Skin of body (tissue), 2 donors: Measurements from ENCODE around the gene IL1RAPL1. TPM values are rescaled to one million over a fixed set of nuclear protein-coding genes. Genes with fewer than 3 reads are reported as not detected.
"Not testable (repeated sequence)": the region's sequence is repeated elsewhere in the genome, so short reads cannot be mapped to it uniquely, and the experiment has no call there.

Source experiments
- DNase-seq: peaks from one replicate; lab custom pipeline; 2025; lab: John Stamatoyannopoulos, UW
- total RNA-seq: library from RNA; depleted of rRNA; stranded (reverse); fragments of >200 nt; gene quantifications from one replicate; pipeline ENCODE4 v1.2.3, GENCODE V29; 2014

Gene IL1RAPL1
- total RNA-seq, 1 donor from 2014 or later = 3.3 TPM

DNA sequence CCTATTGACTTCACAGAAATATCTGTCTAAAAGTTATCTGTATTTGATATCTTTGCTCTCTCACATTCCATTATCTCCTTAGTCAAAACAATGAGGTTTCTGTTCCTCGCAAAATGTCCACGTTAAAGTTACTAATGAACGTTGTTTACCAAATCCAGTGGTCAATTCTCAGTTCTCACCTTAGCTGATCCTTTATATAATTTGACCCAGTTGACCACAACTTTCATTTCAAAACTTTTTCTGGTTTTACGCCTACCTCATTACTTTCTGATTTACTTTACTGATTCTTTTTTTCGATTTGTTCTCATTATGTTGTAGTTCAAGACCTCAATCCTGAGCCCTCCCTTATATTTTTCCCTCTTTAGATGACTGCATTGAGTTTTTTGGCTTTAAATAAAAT is 186.6 kb downstream of the IL1RAPL1 start:
- no peak for DNase-seq

DNA sequence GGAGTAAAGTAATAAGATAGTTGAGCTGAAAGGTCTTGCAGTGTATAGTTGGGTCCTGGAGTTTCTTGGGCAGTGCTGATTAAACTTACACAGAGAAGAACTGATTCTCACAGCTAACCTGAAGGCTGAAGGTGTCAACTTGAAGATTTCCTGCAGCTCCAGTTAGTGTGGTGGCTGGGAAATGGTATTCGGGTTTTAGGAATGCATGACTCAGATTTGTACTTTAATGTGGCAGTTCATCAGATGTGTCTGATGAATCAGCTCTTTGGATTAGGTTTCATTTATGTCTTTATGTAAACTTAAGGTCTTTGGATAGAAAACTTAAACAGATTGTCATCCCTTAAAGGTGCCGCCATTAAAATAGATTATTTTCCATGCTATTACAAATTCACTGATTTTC is 200.0 kb downstream of the IL1RAPL1 start:
- DNase-seq = no peak

DNA sequence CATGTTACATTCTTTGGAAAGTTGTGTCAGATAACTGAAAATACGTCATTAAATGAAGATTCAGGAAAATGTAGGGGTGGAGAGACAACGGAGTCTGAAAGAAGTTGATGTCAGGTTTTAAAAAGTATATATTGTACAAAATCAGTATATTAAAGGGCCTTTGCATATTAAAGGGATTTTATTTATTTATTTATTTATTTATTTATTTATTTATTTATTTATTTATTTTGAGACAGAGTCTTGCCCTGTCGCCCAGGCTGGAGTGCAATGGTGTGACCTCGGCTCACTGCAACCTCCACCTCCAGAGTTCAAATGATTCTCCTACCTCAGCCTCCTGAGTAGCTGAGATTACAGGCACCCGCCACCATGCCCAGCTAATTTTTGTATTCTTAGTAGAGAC is 213.4 kb downstream of the IL1RAPL1 start:
- DNase-seq = not testable (repeated sequence)

DNA sequence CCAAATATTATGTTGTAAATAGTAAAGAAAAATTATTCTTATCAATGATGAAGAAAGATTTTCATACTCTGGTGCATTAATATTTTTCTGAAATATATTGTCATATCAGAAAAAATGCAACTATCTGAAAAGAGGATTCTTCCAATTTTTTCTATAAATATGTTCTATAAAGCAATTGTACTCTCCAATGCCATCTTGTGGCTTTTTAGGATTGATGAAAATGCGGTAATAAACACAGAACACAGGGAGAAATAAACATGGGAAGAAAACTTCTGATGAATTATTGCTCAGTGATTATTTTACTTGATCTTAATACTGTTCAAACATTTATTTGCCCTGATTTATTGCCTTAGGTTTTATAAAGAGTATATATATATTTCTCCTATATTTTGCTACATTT is 215.4 kb downstream of the IL1RAPL1 start:
- no peak for DNase-seq

DNA sequence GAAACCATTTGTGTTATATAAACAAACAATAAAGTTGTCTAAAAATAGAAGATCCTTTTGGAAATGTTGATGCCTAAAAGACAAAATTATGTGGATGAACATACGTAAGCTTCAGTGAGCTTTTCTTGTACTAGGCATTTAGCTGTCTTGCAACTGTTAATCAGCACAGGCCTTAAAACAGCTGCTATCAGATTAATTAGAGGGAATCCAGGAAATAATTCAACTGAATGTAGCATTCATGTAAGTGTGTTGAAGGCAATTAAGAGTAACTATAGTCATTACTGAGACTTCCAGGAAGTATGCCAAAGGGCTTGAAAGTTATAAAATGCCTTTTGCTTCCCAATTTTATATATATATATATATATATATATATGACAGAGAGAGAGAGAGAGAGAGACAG is 248.7 kb downstream of the IL1RAPL1 start:
- no peak for DNase-seq

DNA sequence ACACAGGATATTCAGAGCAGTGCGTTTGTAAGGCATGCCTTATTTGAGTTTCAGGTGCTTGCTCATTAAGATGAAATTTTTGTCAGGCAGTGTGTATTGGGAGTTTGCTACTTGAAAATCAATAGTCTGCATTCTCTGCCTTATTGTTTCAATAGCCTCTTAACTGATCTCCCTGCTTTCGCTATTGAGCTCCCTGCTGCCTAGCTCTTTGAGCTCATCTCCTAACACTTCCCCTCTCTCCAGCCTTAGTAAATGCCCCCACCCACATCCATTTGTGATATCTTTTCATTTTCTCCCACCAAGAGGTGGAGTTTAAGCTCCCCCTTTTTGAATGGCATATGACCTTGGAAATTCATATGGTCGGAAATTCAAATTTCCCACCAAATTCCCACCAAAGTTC is 256.6 kb downstream of the IL1RAPL1 start:
- DNase-seq = no peak

DNA sequence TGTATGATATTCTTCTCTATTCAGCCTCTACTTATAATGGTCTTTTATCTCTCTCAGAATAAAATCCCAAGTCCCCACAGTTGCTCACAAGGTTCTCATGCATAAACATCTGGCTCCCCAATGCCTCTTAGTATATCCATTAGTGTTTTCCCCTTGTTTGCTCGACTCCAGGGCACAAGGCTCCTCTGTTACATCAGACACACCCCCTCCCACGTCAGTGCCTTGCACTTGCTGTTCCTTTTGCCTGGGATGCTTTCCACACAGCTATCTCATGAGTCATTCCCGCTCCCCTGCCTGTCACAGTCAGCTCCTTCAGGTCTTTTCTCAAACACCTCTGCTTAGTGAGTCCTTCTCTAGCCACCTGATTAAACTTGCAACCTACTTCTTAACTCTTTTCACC is 260.2 kb downstream of the IL1RAPL1 start:
- no peak for DNase-seq

DNA sequence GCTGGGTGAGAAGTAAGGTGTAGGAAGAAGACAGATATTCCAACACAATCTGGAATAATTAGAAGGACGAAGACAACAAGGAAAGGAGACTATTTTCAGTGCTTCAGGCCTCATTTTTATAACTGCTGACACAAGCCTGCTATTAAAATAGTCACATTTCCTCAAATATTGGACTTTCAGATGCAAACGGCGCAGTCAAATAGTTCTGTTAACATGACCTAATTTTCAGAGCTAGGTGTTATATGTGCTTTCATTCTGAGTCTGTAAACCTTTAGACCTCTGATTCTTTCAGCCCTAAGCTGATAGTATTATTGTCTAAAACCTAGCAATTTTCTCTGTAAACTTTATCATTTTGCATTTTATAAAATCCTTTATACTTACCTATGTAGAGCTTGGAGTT is 261.5 kb downstream of the IL1RAPL1 start:
- DNase-seq = no peak

DNA sequence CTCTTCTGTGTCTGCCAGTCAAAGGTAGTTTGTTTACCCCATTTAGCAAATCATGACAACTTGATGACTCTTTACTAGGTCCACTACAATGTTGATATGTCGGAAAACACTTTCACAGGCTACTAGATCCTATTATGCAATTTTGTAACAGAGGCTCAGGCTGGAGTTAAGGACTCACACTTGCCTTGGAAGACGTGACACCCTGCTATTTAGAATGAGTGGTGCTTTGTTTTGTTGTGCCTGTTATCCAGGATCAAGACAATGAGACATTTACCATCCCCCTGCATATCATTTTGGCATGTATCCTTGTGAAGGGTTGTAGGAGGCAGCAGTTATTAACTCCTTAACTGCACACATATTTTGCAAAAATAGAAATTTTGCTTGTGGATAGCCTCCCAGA is 263.7 kb downstream of the IL1RAPL1 start:
- DNase-seq = no peak

DNA sequence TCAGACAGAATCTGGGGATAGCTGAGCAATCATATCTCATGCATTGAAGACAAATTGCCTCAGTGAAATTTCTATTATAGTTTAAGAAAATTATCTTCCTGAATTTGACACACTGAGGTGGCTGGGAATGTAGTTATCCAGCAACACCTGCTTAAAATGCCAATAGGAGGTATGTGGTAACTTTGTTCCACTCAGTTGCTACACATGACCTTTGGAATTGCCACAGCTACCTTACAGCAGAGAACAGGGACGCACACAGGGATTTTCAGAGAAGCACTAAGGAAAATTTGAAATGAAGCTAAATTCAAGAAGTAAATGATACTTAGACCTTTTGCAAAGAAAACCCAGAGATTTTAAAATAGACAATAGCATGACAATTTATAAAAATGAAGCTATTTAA is 264.6 kb downstream of the IL1RAPL1 start:
- no peak for DNase-seq

DNA sequence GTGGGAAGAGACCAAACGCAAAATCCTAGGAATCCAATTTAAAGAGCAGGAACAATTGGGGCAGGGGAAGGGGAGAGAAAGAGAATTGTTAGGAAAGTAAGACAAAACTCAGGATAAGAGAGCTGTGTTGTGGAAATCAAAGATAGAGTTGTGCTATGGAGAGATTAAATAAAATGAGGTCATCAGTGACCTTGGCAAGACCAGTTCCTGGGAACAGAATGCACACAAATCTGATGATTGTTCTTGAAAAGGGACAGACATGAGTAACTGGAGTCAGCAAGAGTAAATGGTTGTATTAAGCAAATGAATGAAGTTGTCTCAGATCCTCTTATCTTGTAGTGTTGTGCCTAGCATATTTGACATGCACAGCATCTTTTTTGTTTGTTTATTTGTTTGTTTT is 267.4 kb downstream of the IL1RAPL1 start:
- DNase-seq = no peak

DNA sequence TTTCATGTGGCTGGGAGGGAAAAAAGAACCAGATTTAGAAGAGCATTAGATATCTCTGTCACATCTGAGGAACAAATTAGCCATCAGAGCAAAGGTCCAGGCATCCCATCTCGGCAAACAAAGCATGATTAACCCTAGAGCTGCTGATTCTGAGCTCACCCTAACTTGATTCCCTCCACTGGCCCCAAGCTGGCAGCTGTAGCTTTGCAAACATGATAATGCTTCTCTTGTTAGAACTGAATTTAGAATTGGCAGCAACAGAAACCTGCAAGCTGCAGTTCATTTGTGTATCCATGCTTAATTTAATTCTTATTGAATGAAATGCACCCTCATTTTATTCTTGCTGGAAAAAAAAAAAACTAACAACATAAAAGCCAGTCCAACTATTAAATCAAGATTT is 289.2 kb downstream of the IL1RAPL1 start:
- no peak for DNase-seq

DNA sequence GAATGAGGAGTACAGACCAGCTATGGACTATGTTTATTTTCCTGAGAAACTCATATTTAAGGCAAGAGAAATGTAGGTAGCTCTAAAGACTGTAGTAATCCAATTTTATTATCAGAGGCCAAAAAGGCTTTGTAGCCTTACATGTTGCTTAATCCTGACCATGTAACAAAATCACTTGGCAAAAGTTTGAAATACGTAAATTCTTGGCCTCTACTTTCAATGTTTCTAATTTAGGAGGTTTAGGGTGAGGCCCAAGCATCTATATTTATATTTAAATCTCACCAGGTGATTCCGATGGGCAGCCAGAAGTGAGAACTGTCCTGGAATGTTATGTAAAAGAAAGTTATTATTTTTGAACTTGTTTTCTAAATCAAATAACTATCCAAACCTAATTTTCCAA is 289.7 kb downstream of the IL1RAPL1 start:
- no peak for DNase-seq

DNA sequence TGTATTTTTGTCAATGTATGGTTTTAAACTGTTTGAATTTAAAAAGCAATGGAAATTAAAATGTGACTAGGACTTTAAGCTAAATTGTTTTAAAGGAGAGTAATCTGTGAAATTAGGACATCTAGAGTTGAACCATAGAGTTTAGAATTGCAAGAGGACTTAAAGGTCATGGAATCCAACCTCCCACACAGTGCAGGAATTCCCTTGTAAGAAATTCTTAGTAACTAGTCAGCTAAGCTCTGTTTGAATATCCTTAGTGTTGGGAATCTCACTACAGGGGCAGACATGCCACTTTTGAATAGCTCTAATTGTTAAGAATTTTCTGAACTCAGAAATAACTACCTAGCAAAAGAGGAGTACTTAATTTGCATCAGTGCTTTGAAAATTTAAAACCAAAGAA is 292.9 kb downstream of the IL1RAPL1 start:
- DNase-seq = no peak

DNA sequence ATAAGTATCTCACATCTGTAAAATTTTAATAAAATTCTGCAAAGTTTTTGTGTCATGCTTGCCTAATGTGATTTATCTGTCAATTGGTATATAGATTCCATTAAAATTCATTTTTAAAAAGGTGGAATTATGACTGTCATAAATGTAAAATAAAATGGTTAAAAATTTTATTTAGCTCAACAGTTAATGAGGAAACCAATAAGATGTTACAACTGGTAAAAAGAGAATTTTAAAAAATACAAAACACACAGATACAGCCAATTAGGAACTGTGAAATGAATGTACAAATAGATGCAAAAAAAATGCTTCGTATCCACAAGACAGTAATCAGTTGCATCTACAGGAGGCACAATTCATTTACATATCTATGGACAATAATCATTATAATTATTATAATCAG is 297.6 kb downstream of the IL1RAPL1 start:
- DNase-seq = no peak

DNA sequence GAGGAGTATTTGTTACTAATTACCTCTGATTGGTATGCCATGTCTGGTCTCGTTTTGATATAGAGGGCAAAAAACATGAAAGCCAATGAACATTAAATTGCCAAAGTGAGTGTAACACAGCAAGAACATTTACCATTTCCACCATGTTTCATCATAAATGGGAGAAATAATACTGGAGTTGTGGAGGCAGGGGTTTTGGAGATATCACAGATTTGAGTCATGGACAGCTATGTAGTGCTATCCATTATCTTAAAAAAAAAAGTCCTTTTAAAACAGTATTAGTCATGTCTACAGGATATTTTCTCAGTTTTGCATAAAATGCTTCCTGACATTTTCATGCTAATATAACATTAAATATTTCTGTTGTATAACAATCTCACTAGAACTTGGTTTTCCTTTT is 301.2 kb downstream of the IL1RAPL1 start:
- DNase-seq = no peak

DNA sequence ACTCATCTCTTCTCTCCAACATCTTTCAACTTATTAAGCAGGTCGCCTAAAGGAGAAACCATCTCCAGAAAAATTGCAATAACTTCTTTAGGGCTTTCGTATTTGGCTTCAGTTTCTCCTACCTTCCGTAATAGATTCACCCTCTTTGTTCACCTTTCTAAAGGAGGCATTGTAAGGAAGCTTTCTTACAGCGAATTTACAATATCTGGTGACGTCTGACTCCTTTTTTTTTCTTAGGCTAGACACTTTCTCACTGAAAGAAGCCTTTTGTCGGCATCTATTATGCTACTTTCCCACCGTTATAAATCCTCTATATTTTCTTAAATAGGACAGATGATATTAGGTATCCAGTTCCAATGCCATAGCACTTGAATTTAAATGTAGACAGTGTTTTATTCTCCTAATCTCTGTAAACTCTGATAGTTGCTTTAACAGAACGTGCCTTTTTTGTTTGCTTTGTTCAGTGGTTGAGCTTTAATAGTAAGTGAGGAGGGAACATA is 302.4 kb downstream of the IL1RAPL1 start:
- DNase-seq = no peak

DNA sequence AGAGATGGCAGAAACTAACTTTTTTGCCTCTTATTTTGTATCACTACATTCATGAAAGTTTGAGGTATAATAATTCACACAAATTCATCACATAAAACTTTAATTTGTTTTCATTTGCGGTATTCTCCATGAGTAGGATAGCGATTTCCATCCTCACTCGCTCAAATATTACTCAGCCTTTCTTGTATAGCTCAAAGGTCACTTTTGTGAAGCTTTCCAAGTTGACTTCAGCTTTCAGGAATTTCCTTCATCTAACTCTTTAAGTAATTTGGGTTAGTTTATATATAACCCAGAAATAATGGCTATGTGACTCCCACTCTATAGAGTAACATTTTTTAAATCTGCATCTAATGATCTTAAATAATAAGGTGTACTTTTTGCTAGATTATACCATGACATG is 314.4 kb downstream of the IL1RAPL1 start:
- no peak for DNase-seq

DNA sequence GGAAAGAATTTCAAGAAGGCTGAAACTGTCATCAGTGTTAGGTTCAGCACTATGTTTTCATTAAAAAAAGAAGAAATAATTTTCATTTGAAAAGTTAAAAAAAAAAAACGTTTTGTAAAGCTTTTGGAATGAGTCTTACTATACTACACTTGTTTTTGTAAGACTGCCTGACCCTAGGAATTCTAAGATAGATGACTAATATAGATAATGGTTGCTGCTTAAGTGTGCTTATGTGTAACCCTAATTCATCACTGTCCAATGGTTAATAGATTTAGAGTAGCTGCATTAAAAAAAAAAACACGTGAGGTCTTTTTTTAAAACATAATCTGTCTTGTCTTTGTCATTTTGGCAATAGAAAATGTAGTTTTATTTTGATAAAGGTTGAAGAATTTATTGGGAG is 323.2 kb downstream of the IL1RAPL1 start:
- DNase-seq = no peak

DNA sequence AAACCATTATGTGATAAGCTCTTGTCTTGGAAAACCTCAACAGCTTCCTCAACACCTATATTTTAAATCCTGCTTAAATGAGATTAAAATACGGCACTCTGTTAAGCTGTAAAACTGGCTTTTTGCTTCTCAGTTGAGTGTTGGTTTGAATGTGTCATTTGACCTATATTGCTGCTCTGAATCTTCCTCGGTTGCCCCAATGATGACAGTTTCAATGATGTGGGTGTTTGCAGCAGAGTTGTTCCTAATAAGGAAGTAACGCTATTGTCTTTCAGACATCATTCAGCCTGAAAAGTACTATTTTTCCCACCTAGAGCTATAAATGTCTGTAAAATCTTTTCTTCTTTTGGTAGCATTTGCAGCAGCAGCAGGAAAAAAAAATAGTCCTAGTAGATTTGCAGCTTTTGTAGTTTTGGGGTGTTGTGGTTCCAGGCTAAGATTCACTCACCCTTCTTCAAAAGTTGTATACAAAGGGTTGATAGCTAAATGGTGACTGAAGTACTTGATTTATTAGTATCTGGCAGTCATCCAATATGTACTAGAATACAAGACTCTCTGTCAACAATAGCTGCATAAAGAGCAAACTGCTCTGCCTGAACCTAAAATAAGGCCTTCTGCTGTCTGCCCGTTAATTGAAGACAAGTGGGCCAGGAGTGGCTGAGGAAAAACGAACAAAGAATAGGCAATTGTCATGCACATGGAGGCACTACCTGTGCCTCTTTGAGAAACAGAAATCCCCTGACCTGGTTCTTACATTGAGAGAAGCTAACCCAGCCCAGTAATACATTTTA is 333.1 kb downstream of the IL1RAPL1 start:
- DNase-seq = peak; percentile 0

DNA sequence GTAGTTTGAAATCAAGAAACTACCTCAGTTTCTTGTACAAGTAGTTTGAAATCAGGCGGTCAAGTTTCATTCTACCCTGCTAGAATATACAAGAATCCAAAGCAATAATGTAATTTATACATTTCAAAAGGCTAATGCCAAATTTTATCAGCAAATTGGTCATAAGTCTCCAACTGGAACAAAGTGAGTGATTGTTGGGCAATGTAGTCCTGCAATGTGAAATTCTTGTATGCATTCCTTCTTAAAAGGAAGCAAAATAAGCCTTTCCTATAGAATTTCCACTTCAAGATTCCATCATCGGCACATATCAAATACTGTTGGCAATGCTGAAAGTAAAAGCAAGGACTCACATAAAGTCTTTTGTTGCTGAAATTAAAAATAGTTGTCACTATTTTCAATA is 334.9 kb downstream of the IL1RAPL1 start:
- no peak for DNase-seq

DNA sequence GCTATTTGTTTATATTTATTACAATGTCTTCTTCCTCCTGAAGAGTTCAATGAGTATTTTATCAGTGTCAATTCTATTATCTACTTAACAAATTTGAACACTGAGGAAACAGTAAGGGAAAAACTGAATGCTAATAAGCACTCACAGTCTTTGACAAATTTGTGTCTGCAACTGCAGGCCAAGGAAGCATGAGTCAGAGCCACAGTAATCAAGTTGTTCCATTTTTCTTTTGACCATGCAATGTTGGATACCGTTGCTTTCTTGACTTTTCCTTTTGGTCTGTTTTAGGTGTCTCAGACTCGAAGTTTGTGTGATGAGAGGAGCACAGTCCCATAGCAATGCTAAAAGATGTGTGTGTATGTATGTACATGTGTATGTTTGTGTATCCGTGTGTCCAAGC is 359.6 kb downstream of the IL1RAPL1 start:
- DNase-seq = no peak

DNA sequence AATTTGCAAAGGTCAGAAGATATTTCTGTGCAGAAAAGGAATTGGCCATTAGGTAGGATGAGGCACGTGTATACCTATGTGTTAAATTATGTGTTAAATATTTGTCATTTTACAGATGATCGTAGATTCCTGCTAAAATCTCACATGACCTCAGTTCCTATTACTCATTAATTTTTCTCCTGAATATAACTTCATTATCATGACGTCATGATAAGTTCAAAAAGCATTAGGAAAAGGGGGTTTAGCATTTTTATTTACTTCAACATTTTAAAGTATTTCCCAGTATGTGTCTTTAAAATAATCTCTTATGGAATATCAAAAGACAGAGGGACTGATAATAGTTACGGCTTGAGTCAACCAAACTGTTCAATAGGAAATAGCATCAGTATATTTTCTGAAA is 372.8 kb downstream of the IL1RAPL1 start:
- DNase-seq = no peak

DNA sequence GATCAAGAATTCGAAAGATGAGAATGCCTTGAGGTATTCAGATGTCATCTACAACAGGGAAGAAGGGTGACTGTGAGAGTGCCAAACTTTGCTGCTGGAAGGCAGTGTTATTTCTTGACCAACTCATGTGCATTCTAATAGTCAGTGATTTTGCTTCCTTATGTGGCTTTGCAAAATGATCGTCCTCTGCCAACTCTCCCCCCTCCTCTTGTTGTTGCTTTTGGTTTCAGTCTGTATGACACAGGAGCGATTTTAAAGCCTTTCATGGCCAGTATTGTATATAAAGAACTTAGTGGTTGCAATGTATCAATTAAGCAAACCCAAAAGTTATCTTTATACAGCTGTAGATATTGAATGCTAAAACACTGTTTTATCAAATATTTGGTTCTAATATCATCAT is 379.1 kb downstream of the IL1RAPL1 start:
- no peak for DNase-seq
